ENCODE measurements around the gene EMP1.

- TF ChIP-seq CTCF (conservative IDR thresholded peaks at IDR 0.05 in 1 of 2, IDR thresholded peaks at IDR 0.05 in 1 of 2; ENCODE audit: low read depth in 1 of 2, low read length in 2 of 2) (no peak), EZH2 (IDR thresholded peaks at IDR 0.05; ENCODE audit: low read length, missing control alignments) (no peak)
Measured at GRCh38 chr12:13219320-13219719, 22.8 kb downstream of the EMP1 start.
